HG03457 (cell line): Measurements from ENCODE around the gene MCTP1.
"Not testable (repeated sequence)": the region's sequence is repeated elsewhere in the genome, so short reads cannot be mapped to it uniquely, and the experiment has no call there.

Source experiments
- ATAC-seq: cut with Tn5 transposase; IDR thresholded peaks from one replicate; pipeline ENCODE4 v1.9.1; 2021; ENCODE audit warnings: moderate number of reproducible peaks; ENCODE audit not compliant: unreplicated experiment

Gene MCTP1

DNA sequence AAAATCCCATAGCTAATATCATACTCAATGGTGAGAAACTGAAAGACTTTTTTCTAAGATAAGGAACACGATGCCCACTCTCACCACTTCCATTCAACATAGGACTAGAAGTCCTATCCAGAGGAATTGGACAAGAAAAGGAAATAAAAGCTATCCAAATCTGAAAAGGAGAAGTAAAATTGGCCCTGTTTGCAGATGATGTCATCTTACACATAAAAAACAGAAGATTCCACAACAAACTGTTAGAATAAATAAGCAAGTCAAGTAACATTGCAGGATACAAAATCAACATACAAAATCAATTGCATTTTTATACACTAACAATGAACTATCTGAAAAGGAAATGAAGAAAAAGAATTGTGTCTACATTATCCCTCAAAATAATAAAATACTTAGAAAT lies 308.0 kb downstream of the MCTP1 start:
- no peak for ATAC-seq

- ATAC-seq: no peak
Observed at GRCh38 chr5:94972268-94972667, 312.6 kb downstream of the MCTP1 start.

DNA sequence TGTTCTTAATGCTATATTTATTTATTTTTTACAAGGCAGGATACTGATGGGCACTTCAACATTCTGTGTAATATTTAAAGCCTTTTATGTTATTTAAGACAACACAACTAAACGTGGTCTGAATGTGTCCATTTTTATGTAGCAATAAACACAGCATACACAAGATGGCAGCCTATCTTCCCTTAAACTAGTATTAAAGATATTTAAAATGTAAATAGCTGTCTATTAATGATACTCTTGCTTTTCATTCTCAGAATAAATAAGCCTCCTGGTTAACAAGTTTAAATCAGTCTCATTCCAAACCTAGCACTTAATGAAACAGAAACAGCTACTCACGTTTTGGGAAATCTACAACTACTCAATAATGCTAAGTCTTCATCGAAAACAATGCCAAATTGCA lies 315.7 kb downstream of the MCTP1 start:
- no peak for ATAC-seq

DNA sequence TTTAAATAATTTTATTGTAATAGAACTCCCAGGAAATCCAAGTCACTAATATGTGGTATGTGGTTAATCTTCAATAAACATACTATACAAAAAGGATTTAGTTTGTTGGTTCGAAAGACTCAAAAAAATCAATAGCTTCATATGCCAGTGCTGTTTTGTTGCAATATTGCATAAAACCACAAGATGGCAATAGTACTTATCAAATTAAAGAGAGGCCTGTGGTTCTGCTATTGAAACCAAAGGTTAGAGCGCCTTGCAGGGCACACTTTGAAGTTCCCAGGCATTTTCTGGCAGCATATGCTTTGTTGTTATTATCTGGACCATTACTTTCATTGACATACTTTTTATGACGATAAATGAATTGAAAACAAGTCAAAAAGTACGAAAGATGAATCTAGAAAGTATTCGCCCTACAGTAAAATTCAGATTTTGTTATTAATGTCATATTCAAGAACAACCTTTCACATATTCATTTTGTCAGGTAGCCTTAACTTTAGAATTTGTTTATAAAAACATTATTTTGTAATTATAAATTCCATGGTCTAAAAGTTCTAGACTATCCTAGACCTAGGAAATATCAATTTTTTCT lies 316.3 kb downstream of the MCTP1 start:
- ATAC-seq: peak; percentile 65

DNA sequence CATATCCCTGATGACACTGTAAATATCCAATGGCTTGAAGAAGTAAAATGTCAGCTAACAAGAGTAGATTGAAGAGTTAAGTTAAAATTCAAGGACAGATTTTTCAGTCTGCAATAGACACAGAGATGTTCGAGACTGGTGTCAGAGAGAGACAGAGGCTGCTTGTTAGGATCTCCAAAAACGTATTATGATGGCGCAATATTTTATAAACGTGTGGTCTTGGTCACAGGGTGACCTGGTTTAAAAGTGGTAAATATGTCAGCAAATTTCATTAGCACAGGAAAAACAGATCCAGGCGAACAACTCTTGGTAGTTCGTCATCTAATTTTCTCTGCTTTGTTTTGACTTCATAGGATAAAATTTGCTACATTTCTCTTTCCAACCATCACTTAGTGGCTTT lies 317.4 kb downstream of the MCTP1 start:
- no peak for ATAC-seq

GRCh38 chr5:94959279-94959678 lies 325.6 kb downstream of the MCTP1 start:
- ATAC-seq: not testable (repeated sequence)

DNA sequence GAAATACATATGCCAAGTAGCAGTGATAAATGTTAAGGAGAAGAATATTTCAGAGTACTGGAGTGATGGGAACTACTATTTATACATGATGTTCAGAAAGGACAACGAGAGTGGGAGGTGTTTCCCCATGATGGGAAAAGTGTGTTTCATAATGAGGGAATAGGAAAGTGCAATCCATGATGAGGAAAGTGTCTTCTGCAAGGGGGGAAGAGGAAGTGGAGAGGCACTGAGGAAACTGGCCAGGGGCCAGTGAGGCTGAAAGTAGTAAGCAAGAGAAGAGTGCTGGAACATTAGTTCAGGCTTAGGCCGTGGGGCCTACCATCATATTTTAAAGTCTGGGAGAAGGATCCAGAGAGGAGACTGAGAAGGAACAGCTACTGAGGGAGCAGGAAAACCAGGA lies 339.2 kb downstream of the MCTP1 start:
- ATAC-seq: no peak

DNA sequence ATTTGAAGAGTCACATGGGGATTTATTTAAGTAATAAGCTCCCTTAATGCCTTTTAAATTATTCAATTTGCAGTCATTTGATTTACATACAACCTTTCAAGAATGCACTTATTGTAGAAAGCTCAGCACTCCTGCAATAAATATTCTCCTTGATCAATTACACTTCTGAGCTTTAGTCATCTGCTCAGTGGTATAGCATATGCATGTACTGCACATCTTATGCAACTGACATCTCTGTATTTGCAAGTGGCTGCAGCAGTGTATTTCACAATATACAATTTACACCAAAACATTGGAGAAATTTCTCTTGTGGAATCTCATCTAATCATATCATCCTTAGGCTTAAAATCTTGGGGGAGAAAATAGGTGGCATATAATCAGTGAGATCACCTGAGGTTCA lies 340.7 kb downstream of the MCTP1 start:
- no peak for ATAC-seq

DNA sequence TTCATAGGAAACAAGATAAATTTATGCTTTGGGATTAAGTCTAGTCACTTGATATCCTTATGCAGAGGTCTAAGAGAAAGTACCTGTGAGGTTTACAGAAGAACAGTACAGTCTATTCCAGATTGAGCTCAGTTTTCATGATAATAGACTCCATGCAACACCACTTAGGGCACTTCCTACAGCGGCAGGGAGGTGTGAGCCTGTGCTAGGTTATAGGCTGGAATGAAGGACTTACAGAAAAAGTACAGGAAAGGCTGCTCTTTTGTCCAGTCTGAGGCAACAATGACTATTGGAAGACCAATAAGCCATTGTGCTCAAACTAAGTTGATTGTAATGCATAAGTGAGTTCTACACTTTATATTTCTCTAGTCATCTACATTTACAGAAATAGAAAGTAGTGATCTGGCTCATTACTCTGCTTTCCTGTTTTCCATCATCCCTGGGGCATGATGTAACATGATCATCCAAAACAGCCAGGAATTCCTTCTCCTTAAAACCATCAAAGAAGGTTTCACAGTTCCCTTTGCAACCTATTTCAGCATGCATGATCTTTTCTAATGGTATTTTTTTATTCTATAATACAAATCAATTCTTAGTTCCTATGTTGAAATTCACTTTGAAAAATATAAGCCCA lies 343.7 kb downstream of the MCTP1 start:
- ATAC-seq: no peak

- no peak for ATAC-seq
Observed at GRCh38 chr5:94932259-94932658, 352.6 kb downstream of the MCTP1 start.

GRCh38 chr5:94928891-94929290 lies 356.0 kb downstream of the MCTP1 start:
- no peak for ATAC-seq

DNA sequence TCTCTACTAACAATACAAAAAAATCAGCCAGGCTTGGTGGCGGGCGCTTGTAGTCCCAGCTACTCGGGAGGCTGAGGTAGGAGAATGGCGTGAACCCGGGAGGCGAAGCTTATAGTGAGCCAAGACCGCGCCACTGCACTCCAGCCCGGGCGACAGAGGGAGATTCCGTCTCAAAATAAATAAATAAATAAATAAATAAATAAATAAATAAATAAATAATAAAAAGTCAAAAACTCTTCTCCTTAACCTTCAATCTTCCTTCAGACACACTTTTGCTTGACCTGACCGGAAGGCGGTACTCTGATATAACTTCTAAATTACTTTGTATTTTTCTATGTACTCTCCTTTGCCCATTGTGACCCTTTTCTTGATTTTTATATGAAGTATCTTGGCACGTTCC lies 364.3 kb downstream of the MCTP1 start:
- ATAC-seq: no peak

- no peak for ATAC-seq
Observed at GRCh38 chr5:94916619-94917018, 368.3 kb downstream of the MCTP1 start.

DNA sequence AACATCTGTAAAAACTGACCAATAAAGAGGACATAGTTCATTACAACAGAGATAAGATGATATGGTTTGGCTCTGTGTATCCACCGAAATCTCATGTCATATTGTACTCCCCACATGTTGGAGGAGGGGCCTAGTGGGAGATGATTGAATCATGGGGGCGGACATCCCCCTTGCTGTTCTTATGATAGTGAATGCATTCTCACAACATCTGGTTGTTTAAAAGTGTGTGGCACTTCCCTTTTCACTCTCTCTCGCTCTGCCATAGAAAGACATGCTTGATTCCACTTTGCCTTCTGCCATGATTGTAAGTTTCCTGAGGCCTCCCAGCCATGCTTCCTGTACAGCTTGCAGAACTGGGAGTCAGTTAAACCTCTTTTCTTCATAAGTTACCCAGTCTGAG lies 373.6 kb downstream of the MCTP1 start:
- no peak for ATAC-seq

- ATAC-seq: no peak
Observed at GRCh38 chr5:94910721-94911120, 374.2 kb downstream of the MCTP1 start.

GRCh38 chr5:94908889-94909480 lies 375.9 kb downstream of the MCTP1 start:
- no peak for ATAC-seq

DNA sequence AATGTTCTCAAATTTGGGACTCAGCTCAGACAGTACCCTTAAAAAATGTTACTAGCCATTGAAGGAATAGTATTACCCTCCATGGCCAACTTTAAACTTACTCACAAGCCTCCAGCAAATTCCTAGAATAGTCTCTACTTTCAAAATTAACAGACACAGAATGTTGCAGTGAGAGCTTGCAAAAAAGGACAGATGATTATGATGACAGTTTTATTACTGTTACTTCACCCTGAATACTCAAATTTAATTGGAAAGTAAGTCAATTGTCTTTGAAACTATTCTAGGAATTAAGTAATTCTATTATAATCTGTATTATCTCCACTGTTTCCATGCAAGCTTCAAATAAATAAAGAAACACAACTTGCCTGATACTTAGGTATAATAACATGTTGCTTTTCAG lies 378.1 kb downstream of the MCTP1 start:
- ATAC-seq: no peak

DNA sequence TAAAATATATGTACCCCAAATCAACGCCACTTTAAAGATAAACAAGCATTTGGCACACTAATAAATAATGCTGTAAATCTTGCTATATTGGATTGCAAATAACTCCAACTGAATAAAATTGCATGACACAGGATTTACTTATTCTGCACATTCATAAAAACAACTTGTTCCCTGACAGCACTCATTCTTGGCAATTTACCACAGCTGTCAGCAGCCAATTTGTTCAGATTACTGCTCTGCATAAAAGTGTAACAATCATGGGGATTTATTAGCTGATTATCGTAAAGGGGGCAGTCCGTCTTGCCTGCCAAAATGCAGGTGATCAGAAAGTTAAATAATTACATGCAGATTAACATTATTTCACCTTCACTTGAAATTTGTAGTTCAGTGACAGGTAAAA lies 381.2 kb downstream of the MCTP1 start:
- no peak for ATAC-seq

DNA sequence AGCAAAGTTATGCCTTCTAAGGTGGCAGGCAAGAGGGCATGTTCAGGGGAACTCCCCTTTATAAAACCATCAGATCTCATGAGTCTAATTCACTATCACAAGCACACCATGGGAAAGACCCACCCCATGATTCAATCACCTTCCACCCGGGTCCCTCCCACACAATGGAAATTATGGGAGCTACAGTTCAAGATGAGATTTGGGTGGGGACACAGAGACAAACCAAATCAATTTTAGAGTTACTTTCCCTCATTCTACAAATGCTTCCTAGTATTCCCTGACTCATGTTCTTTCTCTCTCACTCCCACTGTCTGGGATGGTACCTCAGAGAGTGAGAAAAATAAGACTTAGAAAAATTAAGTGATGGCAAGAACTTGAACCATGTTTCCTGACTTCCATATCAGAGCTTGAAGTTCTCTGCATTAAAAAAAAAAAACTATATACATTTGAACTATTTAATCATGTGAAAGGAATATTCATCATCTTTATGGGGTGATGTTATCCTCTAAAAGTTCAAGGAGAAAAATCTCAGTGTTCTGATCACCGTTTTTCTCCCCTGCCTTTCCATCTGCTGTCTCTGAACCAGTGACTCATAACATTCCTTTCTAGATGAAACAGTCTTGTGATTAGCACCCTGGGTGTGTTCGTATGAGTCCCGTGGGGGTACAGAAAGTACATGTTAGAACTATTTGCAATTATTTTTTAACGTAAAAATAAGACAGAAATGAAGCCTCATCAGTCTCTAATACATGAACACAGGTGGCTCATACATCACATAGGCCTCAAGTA lies 383.5 kb downstream of the MCTP1 start:
- peak; percentile 89 for ATAC-seq

DNA sequence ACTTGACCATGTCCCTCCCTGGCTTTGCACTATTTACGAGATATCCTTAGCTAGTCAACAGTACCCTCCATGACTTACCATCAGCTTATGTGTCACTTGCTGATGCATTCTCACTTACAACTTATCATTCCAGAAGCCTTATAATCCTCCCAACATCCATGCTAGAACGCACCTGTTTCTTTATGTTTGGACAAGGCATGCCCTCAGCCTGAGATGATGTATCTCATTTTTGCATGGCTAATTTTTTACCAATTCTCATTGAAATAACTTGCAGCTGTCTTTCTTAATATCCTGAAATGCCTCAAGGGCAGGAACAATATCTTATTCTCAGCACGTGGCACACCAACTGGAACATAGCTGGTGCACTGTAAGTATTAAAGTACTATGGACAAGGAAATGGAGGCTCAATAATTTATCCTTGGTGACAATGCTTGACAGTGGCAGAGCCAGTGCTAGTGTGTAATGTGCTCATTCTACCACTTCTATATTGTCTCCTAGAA lies 384.8 kb downstream of the MCTP1 start:
- ATAC-seq: no peak

DNA sequence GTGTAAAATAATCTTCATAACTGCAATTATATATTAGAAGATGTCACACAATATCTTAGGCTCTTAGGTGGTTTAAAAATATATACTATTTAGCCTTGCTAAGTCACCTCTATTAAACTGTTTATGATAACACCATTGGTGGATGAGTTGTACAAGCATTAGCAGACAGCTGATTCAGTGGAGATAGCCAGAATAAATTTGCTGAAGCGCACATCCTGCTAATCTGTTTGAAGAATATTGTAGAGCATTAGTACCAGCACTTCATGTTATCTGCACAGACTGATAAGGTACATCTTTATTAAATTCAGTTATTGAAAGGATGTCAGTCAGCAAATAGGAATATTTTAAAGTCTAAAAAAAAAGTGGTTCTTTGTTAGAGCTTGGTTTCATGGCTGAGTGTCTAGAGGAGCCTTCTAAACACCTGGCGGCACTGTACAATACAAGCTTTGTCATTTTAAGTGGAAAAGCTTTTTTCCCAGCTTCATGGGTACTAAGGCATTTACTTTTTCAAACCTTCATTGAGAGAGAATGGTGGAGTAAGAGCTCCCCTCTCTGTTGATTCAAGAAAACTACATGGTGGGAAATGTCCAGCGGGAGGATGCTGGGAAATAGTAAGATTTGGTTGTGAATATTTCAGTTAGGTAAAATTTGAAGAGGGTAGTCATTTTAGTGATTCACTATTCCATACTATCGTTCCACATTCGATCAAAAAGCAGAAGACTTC lies 391.3 kb downstream of the MCTP1 start:
- no peak for ATAC-seq
